ENCODE measurements around the gene LRRC4. TPM values are rescaled to one million over a fixed set of nuclear protein-coding genes. Genes with fewer than 3 reads are reported as not detected.

The LRRC4 gene
- total RNA-seq, 2 experiments from 2014 or later = 1.1 to 1.6 TPM

DNA sequence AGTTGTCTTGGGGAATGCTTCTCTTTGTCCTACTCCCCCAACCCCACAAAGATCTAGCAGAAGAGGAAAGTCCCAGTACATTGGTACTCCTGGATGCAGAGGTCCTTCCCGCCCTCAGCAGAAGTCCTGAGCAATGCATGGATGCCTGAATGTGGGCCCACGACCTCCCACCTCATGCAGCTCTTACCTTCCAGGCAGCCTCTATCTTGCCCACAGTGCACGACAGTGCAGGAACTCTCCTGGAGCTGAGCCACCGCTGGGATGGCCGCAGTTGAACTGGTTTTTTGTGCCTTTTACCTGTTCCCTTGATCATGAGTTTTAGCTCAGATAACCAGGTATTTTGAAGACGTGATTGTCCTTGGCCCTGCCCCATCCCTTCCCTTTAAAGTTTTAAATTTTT, 37.9 kb downstream of the LRRC4 start:
- Histone ChIP-seq H3K4me1 (ENCODE audit: insufficient read depth, low read length) (no peaks in the 10 kb centered on the region), H3K4me3 (ENCODE audit: low read length) (no peak overlapping the region), H3K27ac (ENCODE audit: low read depth in 1 of 2, low read length in 2 of 2) (no peak overlapping the region), H3K9me3 (ENCODE audit: control insufficient read depth in 1 of 2, insufficient read depth in 1 of 2, low read length in 2 of 2) (no peaks in the 10 kb centered on the region), H3K27me3 (ENCODE audit: control insufficient read depth in 1 of 2, insufficient read depth in 2 of 2, low read length in 2 of 2) (no peaks in the 10 kb centered on the region), H3K36me3 (ENCODE audit: insufficient read depth, low read length) (peaks cover 53% of the 10 kb centered on the region)
- ChIA-PET CTCF (no interaction called here), POLR2A (no interaction called here)
- H3K9me3 Mint-ChIP-seq = no peaks in the 10 kb centered on the region
- no peaks in the 10 kb centered on the region for H3K27me3 Mint-ChIP-seq
- TF ChIP-seq, protein P1, sequence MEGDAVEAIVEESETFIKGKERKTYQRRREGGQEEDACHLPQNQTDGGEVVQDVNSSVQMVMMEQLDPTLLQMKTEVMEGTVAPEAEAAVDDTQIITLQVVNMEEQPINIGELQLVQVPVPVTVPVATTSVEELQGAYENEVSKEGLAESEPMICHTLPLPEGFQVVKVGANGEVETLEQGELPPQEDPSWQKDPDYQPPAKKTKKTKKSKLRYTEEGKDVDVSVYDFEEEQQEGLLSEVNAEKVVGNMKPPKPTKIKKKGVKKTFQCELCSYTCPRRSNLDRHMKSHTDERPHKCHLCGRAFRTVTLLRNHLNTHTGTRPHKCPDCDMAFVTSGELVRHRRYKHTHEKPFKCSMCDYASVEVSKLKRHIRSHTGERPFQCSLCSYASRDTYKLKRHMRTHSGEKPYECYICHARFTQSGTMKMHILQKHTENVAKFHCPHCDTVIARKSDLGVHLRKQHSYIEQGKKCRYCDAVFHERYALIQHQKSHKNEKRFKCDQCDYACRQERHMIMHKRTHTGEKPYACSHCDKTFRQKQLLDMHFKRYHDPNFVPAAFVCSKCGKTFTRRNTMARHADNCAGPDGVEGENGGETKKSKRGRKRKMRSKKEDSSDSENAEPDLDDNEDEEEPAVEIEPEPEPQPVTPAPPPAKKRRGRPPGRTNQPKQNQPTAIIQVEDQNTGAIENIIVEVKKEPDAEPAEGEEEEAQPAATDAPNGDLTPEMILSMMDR (IDR thresholded peaks at IDR 0.05) = no peak
- intact Hi-C loops (cut with DNase I, micrococcal nuclease) = no loop called here
- no peaks in the 10 kb centered on the region for H3K4me1 Mint-ChIP-seq (ENCODE audit: low read depth)
- no peak overlapping the region for H3K27ac Mint-ChIP-seq
- H3K4me3 Mint-ChIP-seq = no peak overlapping the region
- peaks cover 74% of the 10 kb centered on the region for H3K36me3 Mint-ChIP-seq (ENCODE audit: low read depth)
- DNase-seq (no peak), ATAC-seq (ENCODE audit: poor library complexity) (no peak)

GRCh38 chr7:127988751-127989150, 42.5 kb downstream of the LRRC4 start:
- H3K4me3 ChIP-seq (ENCODE audit: low read length) = no peak overlapping the region
- Mint-ChIP-seq H3K27me3 (no peaks in the 10 kb centered on the region), H3K4me3 (no peak overlapping the region), H3K4me1 (ENCODE audit: low read depth) (no peaks in the 10 kb centered on the region), H3K36me3 (ENCODE audit: low read depth) (peaks cover 42% of the 10 kb centered on the region), H3K9me3 (no peaks in the 10 kb centered on the region), H3K27ac (no peak overlapping the region)
- intact Hi-C loops (cut with DNase I, micrococcal nuclease) = no loop called here
- no peaks in the 10 kb centered on the region for H3K4me1 ChIP-seq (ENCODE audit: insufficient read depth, low read length)
- H3K27ac ChIP-seq (ENCODE audit: low read depth in 1 of 2, low read length in 2 of 2) = no peak overlapping the region
- H3K9me3 ChIP-seq (ENCODE audit: control insufficient read depth in 1 of 2, insufficient read depth in 1 of 2, low read length in 2 of 2) = no peaks in the 10 kb centered on the region
- CTCF ChIA-PET = no interaction called here
- DNase-seq (no peak), ATAC-seq (ENCODE audit: poor library complexity) (no peak)
- POLR2A ChIA-PET = no interaction called here
- TF ChIP-seq, protein P1 (IDR thresholded peaks at IDR 0.05) = no peak
- H3K36me3 ChIP-seq (ENCODE audit: insufficient read depth, low read length) = peaks cover 37% of the 10 kb centered on the region
- no peaks in the 10 kb centered on the region for H3K27me3 ChIP-seq (ENCODE audit: control insufficient read depth in 1 of 2, insufficient read depth in 2 of 2, low read length in 2 of 2)

DNA sequence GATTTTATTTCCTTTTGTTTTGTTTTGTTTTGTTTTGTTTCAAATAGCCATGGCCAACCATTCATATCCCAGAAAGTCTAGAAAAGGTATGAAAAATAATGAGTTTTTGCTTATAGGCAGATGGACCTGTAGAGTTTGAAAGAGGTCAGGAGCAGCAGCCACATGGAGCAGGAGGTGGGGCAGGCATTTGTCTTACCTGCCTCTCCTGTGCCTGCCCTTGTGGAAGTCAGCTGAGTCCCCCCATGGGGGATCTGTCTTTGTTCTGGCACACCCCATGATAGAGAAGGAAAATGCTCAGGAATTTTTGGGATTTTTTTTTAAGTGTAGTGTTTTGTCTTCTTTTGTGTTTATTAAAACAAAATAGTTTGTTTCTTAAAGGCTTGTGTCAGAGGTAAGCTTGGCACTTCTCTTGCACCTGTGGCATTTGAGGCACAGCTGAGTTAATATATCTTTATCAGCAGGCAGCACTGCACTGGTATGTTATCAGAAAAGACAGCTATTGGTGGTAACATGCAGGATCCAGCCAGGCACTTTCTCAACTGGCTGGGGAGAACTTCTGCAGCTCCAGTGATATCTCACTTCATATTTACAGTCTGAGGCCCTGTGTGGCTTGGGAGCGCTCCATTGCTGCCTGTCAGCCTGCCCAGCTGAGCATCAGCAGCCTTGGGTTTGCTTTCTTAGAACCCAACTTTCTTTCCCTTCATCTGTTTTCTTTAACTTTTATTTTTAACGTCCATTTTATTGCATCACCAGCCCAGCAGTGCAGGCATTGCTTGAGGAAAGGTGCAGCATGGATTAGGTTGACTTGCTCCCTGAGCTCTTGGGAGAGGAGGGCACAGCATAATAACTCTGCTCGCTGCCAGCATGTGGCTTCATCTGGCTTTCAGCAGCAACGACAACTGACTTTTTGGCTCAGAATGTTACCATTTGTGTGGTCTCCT, 44.4 kb downstream of the LRRC4 start:
- Mint-ChIP-seq H3K36me3 (ENCODE audit: low read depth) (peaks cover 29% of the 10 kb centered on the region), H3K9me3 (no peaks in the 10 kb centered on the region), H3K4me3 (no peak overlapping the region), H3K27ac (no peak overlapping the region), H3K27me3 (no peaks in the 10 kb centered on the region), H3K4me1 (ENCODE audit: low read depth) (peaks cover 14% of the 10 kb centered on the region)
- Histone ChIP-seq H3K27me3 (ENCODE audit: control insufficient read depth in 1 of 2, insufficient read depth in 2 of 2, low read length in 2 of 2) (no peaks in the 10 kb centered on the region), H3K27ac (ENCODE audit: low read depth in 1 of 2, low read length in 2 of 2) (no peak overlapping the region), H3K4me3 (ENCODE audit: low read length) (no peak overlapping the region), H3K9me3 (ENCODE audit: control insufficient read depth in 1 of 2, insufficient read depth in 1 of 2, low read length in 2 of 2) (no peaks in the 10 kb centered on the region), H3K36me3 (ENCODE audit: insufficient read depth, low read length) (peaks cover 25% of the 10 kb centered on the region), H3K4me1 (ENCODE audit: insufficient read depth, low read length) (no peaks in the 10 kb centered on the region)
- intact Hi-C loops (cut with DNase I, micrococcal nuclease) = no loop called here
- POLR2A ChIA-PET = interaction anchor here (0.5 kb wide), 1 partner anchor 121 kb away, joined by 4 read pairs; no protein-coding TSS in a partner anchor
- CTCF ChIA-PET = no interaction called here
- TF ChIP-seq, protein P1 (IDR thresholded peaks at IDR 0.05) = no peak
- DNase-seq = no peak
- no peak for ATAC-seq (ENCODE audit: poor library complexity)

Measured in CD4-positive, alpha-beta T cell (primary cell).